WTC11 (cell line): ENCODE results near the gene ZNF467. TPM values are rescaled to one million over a fixed set of nuclear protein-coding genes. Genes with fewer than 3 reads are reported as not detected.
A peak's percentile ranks its signal among the peaks of the same experiment; 100 is the strongest.

Experiments used
- ATAC-seq: fragments of 200-7000 bp; cut with Tn5 transposase; 2 replicates; pipeline ENCODE4 v1.10.0; 2021; ENCODE audit warnings: mild to moderate bottlenecking, moderate library complexity
- CTCF ChIA-PET: fragments of 300-600 bp; sonication (Branson Sonifier 250); formaldehyde crosslinking; loops from one replicate; lab custom pipeline; 2021; ENCODE audit warnings: antibody characterized with exemption; lab: Charles Lee
- POLR2A ChIA-PET: fragments of 350-600 bp; sonication (Branson Sonifier 250); formaldehyde crosslinking; loops from one replicate; lab custom pipeline; 2021; ENCODE audit warnings: antibody characterized with exemption; lab: Charles Lee
- DNase-seq: peaks from one replicate; pipeline ENCODE4 v3.0.0; 2021; ENCODE audit warnings: low spot score
- H3K27ac Mint-ChIP-seq: 2 replicates; pipeline ENCODE4 v1.8.0; 2021; ENCODE audit warnings: mixed read lengths
- H3K27me3 Mint-ChIP-seq: 2 replicates; pipeline ENCODE4 v1.8.0; 2021; ENCODE audit warnings: low read depth, mild to moderate bottlenecking, moderate library complexity, mixed read lengths
- H3K36me3 Mint-ChIP-seq: 2 replicates; pipeline ENCODE4 v1.8.0; 2021; ENCODE audit warnings: mixed read lengths
- H3K4me1 Mint-ChIP-seq: 2 replicates; pipeline ENCODE4 v1.8.0; 2022; ENCODE audit warnings: mixed read lengths
- H3K4me3 Mint-ChIP-seq: 2 replicates; pipeline ENCODE4 v1.8.0; 2021; ENCODE audit warnings: mild to moderate bottlenecking, moderate library complexity, mixed read lengths
- H3K9me3 Mint-ChIP-seq: 2 replicates; pipeline ENCODE4 v1.8.0; 2021; ENCODE audit warnings: mixed read lengths
- AR ChIP-seq: fragments of 250-450 bp; sonication (Bioruptor Pico); IDR thresholded peaks from 2 replicates; pipeline ENCODE4 v1.9.0; 2021; ENCODE audit warnings: mild to moderate bottlenecking
- CREM ChIP-seq: sonication (generic); formaldehyde crosslinking; IDR thresholded peaks from 2 replicates; pipeline ENCODE4 v1.8.1; 2022; ENCODE audit warnings: mild to moderate bottlenecking, missing genetic modification reagents, moderate library complexity
- ELF4 ChIP-seq: sonication (generic); formaldehyde crosslinking; IDR thresholded peaks from 2 replicates; pipeline ENCODE4 v1.8.1; 2022; ENCODE audit warnings: low read depth, mild to moderate bottlenecking, moderate library complexity, missing genetic modification reagents
- ERG ChIP-seq: fragments of 250-450 bp; sonication (Bioruptor Pico); IDR thresholded peaks from 2 replicates; pipeline ENCODE4 v1.8.0; 2021; ENCODE audit warnings: mild to moderate bottlenecking
- ESRRA ChIP-seq: sonication (generic); formaldehyde crosslinking; IDR thresholded peaks from 2 replicates; pipeline ENCODE4 v1.8.1; 2022; ENCODE audit warnings: mild to moderate bottlenecking, missing genetic modification reagents, borderline replicate concordance
- IRF1 ChIP-seq: sonication (generic); formaldehyde crosslinking; IDR thresholded peaks from 2 replicates; pipeline ENCODE4 v1.8.0; 2023; ENCODE audit warnings: missing genetic modification reagents
- JAZF1 ChIP-seq: fragments of 250-450 bp; sonication (Bioruptor Pico); IDR thresholded peaks from 2 replicates; pipeline ENCODE4 v1.9.0; 2021; ENCODE audit warnings: moderate library complexity, mild to moderate bottlenecking, inconsistent platforms
- MYBL2 ChIP-seq: sonication (generic); formaldehyde crosslinking; IDR thresholded peaks from 2 replicates; pipeline ENCODE4 v1.8.1; 2023; ENCODE audit warnings: mild to moderate bottlenecking, moderate library complexity, missing genetic modification reagents
- PREB ChIP-seq: sonication (generic); formaldehyde crosslinking; IDR thresholded peaks from 2 replicates; pipeline ENCODE4 v1.8.1; 2022; ENCODE audit warnings: mild to moderate bottlenecking, missing genetic modification reagents, moderate library complexity, borderline replicate concordance
- RELA ChIP-seq: sonication (generic); formaldehyde crosslinking; IDR thresholded peaks from 2 replicates; pipeline ENCODE4 v1.8.1; 2022; ENCODE audit warnings: missing genetic modification reagents, mild to moderate bottlenecking, borderline replicate concordance
- RORB ChIP-seq: fragments of 250-450 bp; sonication (Bioruptor Pico); IDR thresholded peaks from 2 replicates; pipeline ENCODE4 v1.9.0; 2021; ENCODE audit warnings: mild to moderate bottlenecking
- STAT6 ChIP-seq: sonication (generic); formaldehyde crosslinking; conservative IDR thresholded peaks from 2 replicates; pipeline ENCODE4 v1.8.1; 2023; ENCODE audit warnings: mild to moderate bottlenecking, low read depth, missing genetic modification reagents, moderate library complexity
- USF2 ChIP-seq: sonication (generic); formaldehyde crosslinking; IDR thresholded peaks from 2 replicates; pipeline ENCODE4 v1.8.1; 2023; ENCODE audit warnings: mild to moderate bottlenecking, missing genetic modification reagents, moderate library complexity
- ZNF317 ChIP-seq: sonication (generic); formaldehyde crosslinking; IDR thresholded peaks from 2 replicates; pipeline ENCODE4 v1.8.1; 2023; ENCODE audit warnings: low read depth, mild to moderate bottlenecking, moderate library complexity, missing genetic modification reagents, borderline replicate concordance
- ZNF425 ChIP-seq: fragments of 250-450 bp; sonication (Bioruptor Pico); conservative IDR thresholded peaks from 2 replicates; pipeline ENCODE4 v1.9.0; 2021; ENCODE audit warnings: mild to moderate bottlenecking
- total RNA-seq: library from RNA; stranded (reverse); gene quantifications from 3 replicates; pipeline ENCODE4 v1.2.3, GENCODE V29; 2021

Gene ZNF467
- total RNA-seq, 1 experiment from 2014 or later = 0.70 TPM

- H3K36me3 Mint-ChIP-seq = no peaks in the 10 kb centered on the region
- CTCF ChIA-PET = interaction anchor here (1.2 to 5.0 kb wide), 5 partner anchors 8 to 135 kb away, joined by 4 to 43 read pairs (median 22); no protein-coding TSS in a partner anchor
- H3K4me1 Mint-ChIP-seq = no peaks in the 10 kb centered on the region
- POLR2A ChIA-PET = no interaction called here
- ATAC-seq (no peak), DNase-seq (no peak)
- no peak overlapping the region for H3K4me3 Mint-ChIP-seq
- H3K27ac Mint-ChIP-seq = no peak overlapping the region
- TF ChIP-seq ZNF425 (CRISPR knock-in tag) (no peak), ELF4 (no peak), ERG (CRISPR knock-in tag) (no peak), PREB (CRISPR knock-in tag) (no peak), IRF1 (CRISPR knock-in tag) (no peak), ZNF317 (CRISPR knock-in tag) (no peak), JAZF1 (CRISPR knock-in tag) (no peak), STAT6 (no peak)
- no peaks in the 10 kb centered on the region for H3K9me3 Mint-ChIP-seq
- peaks cover 6% of the 10 kb centered on the region; the same call in 1 of the 2 replicates for H3K27me3 Mint-ChIP-seq
Measured at GRCh38 chr7:149797771-149798170, 24.4 kb upstream of the ZNF467 start.

- ChIA-PET POLR2A (no interaction called here), CTCF (interaction anchor here (0.7 to 5.0 kb wide), 10 partner anchors 7 to 172 kb away, joined by 3 to 43 read pairs (median 5); partner anchors contain the start of gene ZNF862)
- Mint-ChIP-seq H3K4me3 (no peak overlapping the region), H3K4me1 (no peaks in the 10 kb centered on the region), H3K9me3 (no peaks in the 10 kb centered on the region), H3K27me3 (peaks cover 11% of the 10 kb centered on the region), H3K27ac (no peak overlapping the region), H3K36me3 (no peaks in the 10 kb centered on the region)
- TF ChIP-seq RELA = no peak
- no peak for TF ChIP-seq MYBL2 (CRISPR knock-in tag)
- TF ChIP-seq RORB (CRISPR knock-in tag) = no peak
- no peak for TF ChIP-seq ESRRA (CRISPR knock-in tag)
- TF ChIP-seq USF2 = no peak
- no peak for TF ChIP-seq CREM (CRISPR knock-in tag)
- TF ChIP-seq AR (CRISPR knock-in tag) = no peak
- ATAC-seq = peak; percentile 53
- DNase-seq = peak; percentile 59
Measured at GRCh38 chr7:149796287-149796860, 23.0 kb upstream of the ZNF467 start.
